Smooth muscle cell (in vitro differentiated cells): Measurements from ENCODE around the gene CD247. TPM values are rescaled to one million over a fixed set of nuclear protein-coding genes. Genes with fewer than 3 reads are reported as not detected.
A peak's percentile ranks its signal among the peaks of the same experiment; 100 is the strongest.

Source experiments
- DNase-seq: peaks from one replicate; lab custom pipeline; 2025; ENCODE audit not compliant: unreplicated experiment; lab: John Stamatoyannopoulos, UW
- H2AFZ ChIP-seq: fragments of 200-600 bp; sonication (generic); 2 replicates; pipeline ENCODE4 v1.6.0; 2016; ENCODE audit warnings: antibody characterized with exemption, low read depth, mild to moderate bottlenecking
- H3F3A ChIP-seq: fragments of 200-600 bp; sonication (generic); 2 replicates; pipeline ENCODE4 v1.6.0; 2017; ENCODE audit warnings: antibody characterized with exemption, low read depth
- H3K27ac ChIP-seq: fragments of 200-600 bp; sonication (generic); 2 replicates; pipeline ENCODE4 v1.5.1; 2016; ENCODE audit warnings: low read depth, mild to moderate bottlenecking
- H3K27me3 ChIP-seq: fragments of 200-600 bp; sonication (generic); 2 replicates; pipeline ENCODE4 v1.6.1; 2016; ENCODE audit warnings: low read depth, mild to moderate bottlenecking
- H3K36me3 ChIP-seq: fragments of 200-600 bp; sonication (generic); 2 replicates; pipeline ENCODE4 v1.5.1; 2016; ENCODE audit warnings: low read depth
- H3K4me1 ChIP-seq: fragments of 200-600 bp; sonication (generic); 2 replicates; pipeline ENCODE4 v1.5.1; 2016; ENCODE audit warnings: low read depth
- H3K4me2 ChIP-seq: fragments of 200-600 bp; sonication (generic); 2 replicates; pipeline ENCODE4 v1.6.0; 2016; ENCODE audit warnings: mild to moderate bottlenecking
- H3K4me3 ChIP-seq: fragments of 200-600 bp; sonication (generic); 2 replicates; pipeline ENCODE4 v1.5.1; 2016; ENCODE audit warnings: mild to moderate bottlenecking
- H3K79me2 ChIP-seq: fragments of 200-600 bp; sonication (generic); 2 replicates; pipeline ENCODE4 v1.6.0; 2016; ENCODE audit warnings: low read depth, mild to moderate bottlenecking
- H3K9ac ChIP-seq: fragments of 200-600 bp; sonication (generic); 2 replicates; pipeline ENCODE4 v1.6.0; 2016; ENCODE audit warnings: low read depth
- H3K9me3 ChIP-seq: fragments of 200-600 bp; sonication (generic); replicated peaks from 2 replicates; pipeline ENCODE4 v1.5.1; 2016; ENCODE audit warnings: low read depth
- H4K20me1 ChIP-seq: fragments of 200-600 bp; sonication (generic); 2 replicates; pipeline ENCODE4 v1.6.0; 2016; ENCODE audit warnings: low read depth
- CTCF ChIP-seq: fragments of 200-600 bp; sonication (generic); IDR thresholded peaks from 2 replicates; pipeline ENCODE4 v1.5.1; 2017; ENCODE audit warnings: borderline replicate concordance, mild to moderate bottlenecking, antibody characterized with exemption; ENCODE audit not compliant: insufficient read depth, poor library complexity, severe bottlenecking
- WGBS: methylation state at CpG from one replicate; pipeline ENCODE4 v1.1.7; 2016; ENCODE audit warnings: low lambda C conversion rate; 5-methylcytosine and 5-hydroxymethylcytosine counted together
- polyA plus RNA-seq: library from polyadenylated mRNA; unstranded; fragments of >200 nt; fragmentation: Nextera tagmentation; extraction: Ambion mirVana; gene quantifications from 2 replicates; pipeline ENCODE4 v1.2.1, GENCODE V29; 2016
- total RNA-seq: library from RNA; depleted of rRNA; stranded (reverse); fragments of >200 nt; gene quantifications from 2 replicates; pipeline ENCODE4 v1.2.3, GENCODE V29; 2014

Gene CD247
- total and polyA plus RNA-seq, 2 experiments from 2014 or later: 0.13 TPM; not detected in 1

GRCh38 chr1:167553136-167554027 is 35.1 kb upstream of the CD247 start, which contains the start of gene CREG1:
TSS of gene CREG1 (minus strand) at chr1:167553762.
- DNase-seq: peak; percentile 68
- WGBS: 2% methylated on average over 82 of the region's 90 CpGs
- Histone ChIP-seq H4K20me1 (no peaks in the 10 kb centered on the region), H3K36me3 (no peaks in the 10 kb centered on the region), H3F3A (no peaks in the 10 kb centered on the region), H3K27ac (no peak within 1 kb of the TSS), H2AFZ (peak within 1 kb of the TSS; percentile 95), H3K27me3 (no peaks in the 10 kb centered on the region), H3K4me1 (peaks cover 16% of the 10 kb centered on the region), H3K9ac (peak within 1 kb of the TSS; percentile 19), H3K9me3 (no peaks in the 10 kb centered on the region), H3K4me2 (peak within 1 kb of the TSS; percentile 99), H3K4me3 (peak within 1 kb of the TSS; percentile 76), H3K79me2 (no peaks in the 10 kb centered on the region)
- no peak for TF ChIP-seq CTCF

- TF ChIP-seq CTCF: no peak
- WGBS: 96% methylated on average over 1 of the region's 1 CpG
- Histone ChIP-seq H3K4me2 (no peak overlapping the region), H3K4me3 (no peak overlapping the region), H3K79me2 (no peaks in the 10 kb centered on the region), H3K27me3 (no peaks in the 10 kb centered on the region), H3F3A (no peaks in the 10 kb centered on the region), H3K4me1 (peaks cover 18% of the 10 kb centered on the region), H3K36me3 (no peaks in the 10 kb centered on the region), H3K9me3 (no peaks in the 10 kb centered on the region), H3K27ac (no peak overlapping the region), H4K20me1 (no peaks in the 10 kb centered on the region), H2AFZ (no peak overlapping the region), H3K9ac (no peak overlapping the region)
- no peak for DNase-seq
Measured at GRCh38 chr1:167551362-167551761, 33.0 kb upstream of the CD247 start.

GRCh38 chr1:167548059-167548932 is 30.0 kb upstream of the CD247 start:
- no peak for DNase-seq
- H3K36me3 ChIP-seq: no peaks in the 10 kb centered on the region
- H3K4me2 ChIP-seq: peak overlapping the region; percentile 68
- no peaks in the 10 kb centered on the region for H3K9me3 ChIP-seq
- no peaks in the 10 kb centered on the region for H3F3A ChIP-seq
- no peak overlapping the region for H3K4me3 ChIP-seq
- H4K20me1 ChIP-seq: no peaks in the 10 kb centered on the region
- WGBS: 64% methylated on average over 5 of the region's 5 CpGs
- no peak overlapping the region for H3K9ac ChIP-seq
- H3K79me2 ChIP-seq: no peaks in the 10 kb centered on the region
- peaks cover 11% of the 10 kb centered on the region for H3K4me1 ChIP-seq
- H2AFZ ChIP-seq: peak overlapping the region; percentile 90
- TF ChIP-seq CTCF: no peak
- peak overlapping the region; percentile 42 for H3K27ac ChIP-seq
- H3K27me3 ChIP-seq: no peaks in the 10 kb centered on the region
